HG03378 (cell line): ENCODE measurements around the gene DERL3.

Experiments used
- ATAC-seq: cut with Tn5 transposase; IDR thresholded peaks from one replicate; pipeline ENCODE4 v1.9.1; 2021; ENCODE audit warnings: mild to moderate bottlenecking, moderate library complexity; ENCODE audit not compliant: unreplicated experiment

The DERL3 gene

GRCh38 chr22:23847991-23848864, 9.4 kb upstream of the DERL3 start:
- no peak for ATAC-seq

GRCh38 chr22:23847310-23847920, 8.6 kb upstream of the DERL3 start:
- no peak for ATAC-seq

GRCh38 chr22:23846081-23846469, 7.3 kb upstream of the DERL3 start:
- no peak for ATAC-seq

GRCh38 chr22:23845265-23846080, 6.7 kb upstream of the DERL3 start:
- no peak for ATAC-seq

- ATAC-seq = no peak
These were observed 6.0 kb upstream of the DERL3 start for GRCh38 chr22:23844739-23845202.

GRCh38 chr22:23842599-23842998, 3.8 kb upstream of the DERL3 start:
- ATAC-seq = no peak

- no peak for ATAC-seq
These were observed 3.1 kb upstream of the DERL3 start for GRCh38 chr22:23841736-23842445.

- no peak for ATAC-seq
These were observed 2.5 kb upstream of the DERL3 start for GRCh38 chr22:23841292-23841691.

- no peak for ATAC-seq
These were observed 1.2 kb upstream of the DERL3 start for GRCh38 chr22:23840026-23840425.

GRCh38 chr22:23837911-23838680, 710 bp downstream of the DERL3 start:
- ATAC-seq = no peak

GRCh38 chr22:23837496-23837859, 1.3 kb downstream of the DERL3 start:
- no peak for ATAC-seq

- ATAC-seq = no peak
These were observed 1.9 kb downstream of the DERL3 start for GRCh38 chr22:23836692-23837495.

- ATAC-seq = no peak
These were observed 2.5 kb downstream of the DERL3 start for GRCh38 chr22:23836281-23836680.

GRCh38 chr22:23835484-23836144, 3.2 kb downstream of the DERL3 start:
- ATAC-seq = no peak

- no peak for ATAC-seq
These were observed 3.9 kb downstream of the DERL3 start for GRCh38 chr22:23834793-23835483.

GRCh38 chr22:23834406-23834792, 4.4 kb downstream of the DERL3 start:
- ATAC-seq = no peak

- no peak for ATAC-seq
These were observed 4.9 kb downstream of the DERL3 start for GRCh38 chr22:23833911-23834317.
